ENCODE results near the gene ACAP3. TPM values are rescaled to one million over a fixed set of nuclear protein-coding genes. Genes with fewer than 3 reads are reported as not detected.

Gene ACAP3
- total and polyA plus RNA-seq, 10 donors: 12.6 to 89.7 (median 41.5) TPM

DNA sequence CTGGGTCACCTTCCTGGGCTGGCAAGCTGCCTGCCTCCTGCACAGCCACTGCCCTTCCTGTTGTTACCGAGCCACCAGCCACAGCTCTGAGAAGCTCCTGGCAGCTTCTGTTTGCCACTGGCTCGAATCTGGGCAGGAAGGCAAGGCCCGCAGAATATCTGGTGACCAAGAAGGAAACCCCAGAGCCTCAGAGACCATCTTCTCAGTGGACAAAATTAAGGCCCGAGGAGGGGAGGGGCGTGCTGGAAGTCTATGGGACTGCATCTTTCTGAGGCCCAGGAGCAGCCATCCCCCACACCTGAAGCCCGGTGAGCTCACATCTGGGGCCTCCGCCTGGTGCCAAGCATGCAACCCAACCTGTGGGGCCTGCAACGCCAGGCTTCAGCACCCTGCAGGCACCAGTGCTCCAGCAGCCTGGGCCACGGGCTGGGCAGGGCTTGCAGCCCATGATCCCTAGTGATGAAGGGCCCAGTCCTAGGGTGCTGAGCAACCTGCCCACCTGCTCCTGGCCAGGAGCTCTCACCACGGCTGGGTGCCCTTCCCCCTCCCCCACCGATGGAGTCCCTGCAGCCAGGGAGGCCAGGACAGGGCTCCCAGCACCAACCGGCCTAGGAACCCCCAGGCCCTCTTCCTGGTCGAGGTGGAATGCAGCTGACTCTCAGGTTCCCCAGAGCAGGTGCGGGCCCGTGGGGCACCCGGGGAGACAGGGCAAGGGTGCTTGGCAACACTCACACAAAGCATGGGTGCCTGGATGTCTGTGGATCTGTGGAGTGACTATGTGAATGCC is 17.8 kb upstream of the ACAP3 start:
- Histone ChIP-seq H3K4me3 (peak overlapping the region; percentile 76 to 99 (median 90)), H3K36me3 (peaks cover 0 to 59% (median 23%) of the 10 kb centered on the region in 6 donors), H3K27me3 (replicated peaks in 1 of 7) (no peaks in the 10 kb centered on the region), H3K27ac (peak overlapping the region; percentile 81 to 96 (median 91)), H3K4me1 (peaks cover 15 to 89% (median 70%) of the 10 kb centered on the region in 6 donors), H3K9me3 (no peaks in the 10 kb centered on the region)
- TF ChIP-seq POLR2AphosphoS5 (IDR thresholded peaks at IDR 0.05): peak in 2 of 3 donors; percentile 56 to 65
- TF ChIP-seq, protein P1, sequence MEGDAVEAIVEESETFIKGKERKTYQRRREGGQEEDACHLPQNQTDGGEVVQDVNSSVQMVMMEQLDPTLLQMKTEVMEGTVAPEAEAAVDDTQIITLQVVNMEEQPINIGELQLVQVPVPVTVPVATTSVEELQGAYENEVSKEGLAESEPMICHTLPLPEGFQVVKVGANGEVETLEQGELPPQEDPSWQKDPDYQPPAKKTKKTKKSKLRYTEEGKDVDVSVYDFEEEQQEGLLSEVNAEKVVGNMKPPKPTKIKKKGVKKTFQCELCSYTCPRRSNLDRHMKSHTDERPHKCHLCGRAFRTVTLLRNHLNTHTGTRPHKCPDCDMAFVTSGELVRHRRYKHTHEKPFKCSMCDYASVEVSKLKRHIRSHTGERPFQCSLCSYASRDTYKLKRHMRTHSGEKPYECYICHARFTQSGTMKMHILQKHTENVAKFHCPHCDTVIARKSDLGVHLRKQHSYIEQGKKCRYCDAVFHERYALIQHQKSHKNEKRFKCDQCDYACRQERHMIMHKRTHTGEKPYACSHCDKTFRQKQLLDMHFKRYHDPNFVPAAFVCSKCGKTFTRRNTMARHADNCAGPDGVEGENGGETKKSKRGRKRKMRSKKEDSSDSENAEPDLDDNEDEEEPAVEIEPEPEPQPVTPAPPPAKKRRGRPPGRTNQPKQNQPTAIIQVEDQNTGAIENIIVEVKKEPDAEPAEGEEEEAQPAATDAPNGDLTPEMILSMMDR (IDR thresholded peaks at IDR 0.05 in 8 of 11, conservative IDR thresholded peaks at IDR 0.05 in 3 of 11): no peak
- 16 to 68% (median 47%) methylated on average over 11 to 16 of the region's 16 CpGs for WGBS, 5 donors
- intact Hi-C loops (cut with DNase I; ENCODE audit: low total_unique reads): no loop called here
- DNase-seq: no peak

DNA sequence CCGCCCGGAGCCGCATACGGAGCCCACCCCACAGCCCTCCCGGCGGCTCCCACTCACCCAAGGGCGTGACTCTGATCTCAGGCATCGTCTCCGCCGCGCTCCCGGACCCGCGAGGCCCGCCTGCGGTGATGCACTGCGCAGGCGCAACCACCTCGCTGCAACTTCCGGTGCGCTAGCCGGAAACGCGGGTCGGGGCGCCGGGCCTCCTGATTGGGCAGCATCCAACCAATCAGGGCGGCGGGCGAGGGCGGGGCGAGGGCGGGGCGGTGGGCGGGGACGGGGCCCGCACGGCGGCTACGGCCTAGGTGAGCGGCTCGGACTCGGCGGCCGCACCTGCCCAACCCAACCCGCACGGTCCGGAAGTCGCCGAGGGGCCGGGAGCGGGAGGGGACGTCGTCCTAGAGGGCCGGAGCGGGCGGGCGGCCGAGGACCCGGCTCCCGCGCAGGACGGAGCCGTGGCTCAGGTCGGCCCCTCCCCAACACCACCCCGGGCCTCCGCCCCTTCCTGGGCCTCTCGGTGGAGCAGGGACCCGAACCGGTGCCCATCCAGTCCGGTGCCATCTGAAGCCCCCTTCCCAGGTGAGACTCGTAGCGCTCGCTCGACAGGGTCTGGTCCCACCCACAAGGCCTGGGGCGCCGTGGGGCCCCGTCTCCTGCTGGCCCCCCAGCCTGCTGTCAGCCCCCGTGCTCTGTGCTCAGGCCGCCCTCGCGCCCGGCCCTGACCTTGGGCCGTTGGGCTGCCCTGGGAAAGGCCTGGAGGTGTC is 17.0 kb upstream of the ACAP3 start, which contains the start of the genes CPTP and INTS11:
TSS of gene CPTP (plus strand) at position 279 of the 764 bp plus-strand sequence. CDS start 2,109 bp downstream, outside the sequence.
TSS of gene INTS11 (minus strand) at position 137 of the 764 bp plus-strand sequence. CDS start at position 85, 52 bp downstream.
- Histone ChIP-seq H3K9me3 (no peaks in the 10 kb centered on the region), H3K27me3 (replicated peaks in 1 of 7) (no peaks in the 10 kb centered on the region), H3K4me3 (peak within 1 kb of the TSS; percentile 76 to 99 (median 90)), H3K4me1 (peaks cover 15 to 89% (median 67%) of the 10 kb centered on the region in 6 donors), H3K36me3 (peaks cover 0 to 67% (median 30%) of the 10 kb centered on the region in 6 donors), H3K27ac (peak within 1 kb of the TSS; percentile 81 to 96 (median 91))
- peak; percentile 95 for DNase-seq
- WGBS, 5 donors: 0 to 9% (median 1%) methylated on average over 25 to 84 of the region's 84 CpGs
- no peak for TF ChIP-seq POLR2A (IDR thresholded peaks at IDR 0.05)
- TF ChIP-seq POLR2AphosphoS5 (IDR thresholded peaks at IDR 0.05): peak; percentile 94 to 95 (median 94)
- TF ChIP-seq, protein P1 (IDR thresholded peaks at IDR 0.05 in 8 of 11, conservative IDR thresholded peaks at IDR 0.05 in 3 of 11): peak in 1 of 11 experiments; percentile 33
- intact Hi-C loops (cut with DNase I; ENCODE audit: low total_unique reads): no loop called here

GRCh38 chr1:1324084-1324523 is 16.4 kb upstream of the ACAP3 start:
- H3K27me3 ChIP-seq (replicated peaks in 1 of 7): no peaks in the 10 kb centered on the region
- H3K36me3 ChIP-seq: peaks cover 0 to 70% (median 36%) of the 10 kb centered on the region in 6 donors
- DNase-seq: no peak
- H3K27ac ChIP-seq: peak overlapping the region; percentile 81 to 96 (median 91)
- no peaks in the 10 kb centered on the region for H3K9me3 ChIP-seq
- WGBS, 5 donors: 0 to 1% (median 0%) methylated on average over 18 to 41 of the region's 41 CpGs
- H3K4me3 ChIP-seq: peak overlapping the region; percentile 76 to 99 (median 90)
- TF ChIP-seq POLR2A (IDR thresholded peaks at IDR 0.05) (no peak), POLR2AphosphoS5 (IDR thresholded peaks at IDR 0.05) (no peak)
- TF ChIP-seq, protein P1 (IDR thresholded peaks at IDR 0.05 in 8 of 11, conservative IDR thresholded peaks at IDR 0.05 in 3 of 11): no peak
- peaks cover 15 to 83% (median 63%) of the 10 kb centered on the region in 6 donors for H3K4me1 ChIP-seq
- intact Hi-C loops (cut with DNase I; ENCODE audit: low total_unique reads): no loop called here
